OCI-LY3 (cell line): ENCODE measurements around the gene ADGRG4.

Experiments
- EZH2phosphoT487 ChIP-seq: fragments of 200-600 bp; shearing (Covaris generic); IDR thresholded peaks from 2 replicates; pipeline ENCODE4 v1.6.1; 2018; ENCODE audit warnings: antibody characterized with exemption, mixed run types, low read depth
- TF ChIP-seq, protein P1 (sequence below): fragments of 200-600, 300-600 bp; sonication (generic); IDR thresholded peaks from 2 replicates; pipeline ENCODE4 v1.5.1; 2014; ENCODE audit warnings: antibody characterized with exemption, low read length, low read depth

- TF ChIP-seq, protein P1, sequence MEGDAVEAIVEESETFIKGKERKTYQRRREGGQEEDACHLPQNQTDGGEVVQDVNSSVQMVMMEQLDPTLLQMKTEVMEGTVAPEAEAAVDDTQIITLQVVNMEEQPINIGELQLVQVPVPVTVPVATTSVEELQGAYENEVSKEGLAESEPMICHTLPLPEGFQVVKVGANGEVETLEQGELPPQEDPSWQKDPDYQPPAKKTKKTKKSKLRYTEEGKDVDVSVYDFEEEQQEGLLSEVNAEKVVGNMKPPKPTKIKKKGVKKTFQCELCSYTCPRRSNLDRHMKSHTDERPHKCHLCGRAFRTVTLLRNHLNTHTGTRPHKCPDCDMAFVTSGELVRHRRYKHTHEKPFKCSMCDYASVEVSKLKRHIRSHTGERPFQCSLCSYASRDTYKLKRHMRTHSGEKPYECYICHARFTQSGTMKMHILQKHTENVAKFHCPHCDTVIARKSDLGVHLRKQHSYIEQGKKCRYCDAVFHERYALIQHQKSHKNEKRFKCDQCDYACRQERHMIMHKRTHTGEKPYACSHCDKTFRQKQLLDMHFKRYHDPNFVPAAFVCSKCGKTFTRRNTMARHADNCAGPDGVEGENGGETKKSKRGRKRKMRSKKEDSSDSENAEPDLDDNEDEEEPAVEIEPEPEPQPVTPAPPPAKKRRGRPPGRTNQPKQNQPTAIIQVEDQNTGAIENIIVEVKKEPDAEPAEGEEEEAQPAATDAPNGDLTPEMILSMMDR, result no peak
- no peak for TF ChIP-seq EZH2phosphoT487
Observed at GRCh38 chrX:136266828-136267227, 33.9 kb upstream of the ADGRG4 start.
